ENCODE measurements around the gene ZNF532.

ZNF532 gene

GRCh38 chr18:59033359-59033758 is 168.7 kb downstream of the ZNF532 start:
- DNase-seq (ENCODE audit: low spot score) = no peak

GRCh38 chr18:59033974-59034373 is 169.3 kb downstream of the ZNF532 start:
- DNase-seq (ENCODE audit: low spot score) = no peak

- no peak for DNase-seq (ENCODE audit: low spot score)
Measured at GRCh38 chr18:59035591-59035990, 170.9 kb downstream of the ZNF532 start.

Data from kidney capillary endothelial cell (primary cell).